ENCODE data around the gene CORIN. TPM values are rescaled to one million over a fixed set of nuclear protein-coding genes. Genes with fewer than 3 reads are reported as not detected.

Gene CORIN
- total and polyA plus RNA-seq, 2 experiments from 2014 or later: not detected

DNA sequence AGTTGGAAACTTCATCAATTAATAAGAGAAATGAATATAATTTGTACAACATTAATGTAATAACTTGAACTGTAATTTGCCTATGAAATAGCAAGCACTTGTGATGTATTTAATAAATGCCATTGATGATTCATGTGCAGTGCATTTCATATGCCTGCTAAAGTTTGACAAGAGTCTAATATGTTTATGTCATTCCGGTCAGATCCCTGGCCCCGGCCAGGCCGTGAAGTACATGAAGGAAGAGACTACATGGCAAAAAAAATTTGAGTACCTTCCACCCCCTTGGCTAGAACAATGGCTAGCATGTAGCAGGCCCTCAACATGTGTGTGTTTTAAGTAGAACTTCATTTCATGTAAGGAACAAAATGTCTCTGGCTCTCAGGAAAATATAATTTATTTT lies 191.5 kb downstream of the CORIN start:
- H4K20me1 ChIP-seq (replicated peaks; ENCODE audit: insufficient read depth): no peaks in the 10 kb centered on the region
- Mint-ChIP-seq H3K36me3 (ENCODE audit: low read depth) (no peaks in the 10 kb centered on the region), H3K27ac (no peak overlapping the region), H3K4me3 (no peak overlapping the region), H3K9me3 (no peaks in the 10 kb centered on the region), H3K4me1 (peaks cover 11% of the 10 kb centered on the region), H3K27me3 (ENCODE audit: insufficient read depth, low read depth, poor library complexity) (no peaks in the 10 kb centered on the region)
- no peak overlapping the region for H3K27ac ChIP-seq (ENCODE audit: low read depth)
- no peak for DNase-seq (ENCODE audit: low spot score)
- H3K4me2 ChIP-seq: no peak overlapping the region
- no peaks in the 10 kb centered on the region for H3K79me2 ChIP-seq (replicated peaks; ENCODE audit: insufficient read depth)
- H3K4me3 ChIP-seq: no peak overlapping the region
- peaks cover 8% of the 10 kb centered on the region for H3K4me1 ChIP-seq (ENCODE audit: insufficient read depth)
- H2AFZ ChIP-seq: no peak overlapping the region
- TF ChIP-seq NANOG (IDR thresholded peaks at IDR 0.05; ENCODE audit: borderline replicate concordance) (no peak), EZH2phosphoT487 (IDR thresholded peaks at IDR 0.05; ENCODE audit: unreplicated experiment) (no peak), ZNF114 (CRISPR knock-in tag; IDR thresholded peaks at IDR 0.05) (no peak), ETS1 (IDR thresholded peaks at IDR 0.05) (no peak), CREB1 (CRISPR knock-in tag; IDR thresholded peaks at IDR 0.05; ENCODE audit: low read depth) (no peak), POLR2AphosphoS5 (IDR thresholded peaks at IDR 0.05; ENCODE audit: low read depth) (no peak), JUNB (IDR thresholded peaks at IDR 0.05; ENCODE audit: unreplicated experiment) (no peak), ZNF331 (CRISPR knock-in tag; IDR thresholded peaks at IDR 0.05; ENCODE audit: low read depth) (no peak), EZH2 (IDR thresholded peaks at IDR 0.05; ENCODE audit: low read depth, unreplicated experiment) (no peak), REST (IDR thresholded peaks at IDR 0.05; ENCODE audit: unreplicated experiment) (no peak), STAT1 (IDR thresholded peaks at IDR 0.05; ENCODE audit: unreplicated experiment) (no peak)
- TF ChIP-seq, protein P1, sequence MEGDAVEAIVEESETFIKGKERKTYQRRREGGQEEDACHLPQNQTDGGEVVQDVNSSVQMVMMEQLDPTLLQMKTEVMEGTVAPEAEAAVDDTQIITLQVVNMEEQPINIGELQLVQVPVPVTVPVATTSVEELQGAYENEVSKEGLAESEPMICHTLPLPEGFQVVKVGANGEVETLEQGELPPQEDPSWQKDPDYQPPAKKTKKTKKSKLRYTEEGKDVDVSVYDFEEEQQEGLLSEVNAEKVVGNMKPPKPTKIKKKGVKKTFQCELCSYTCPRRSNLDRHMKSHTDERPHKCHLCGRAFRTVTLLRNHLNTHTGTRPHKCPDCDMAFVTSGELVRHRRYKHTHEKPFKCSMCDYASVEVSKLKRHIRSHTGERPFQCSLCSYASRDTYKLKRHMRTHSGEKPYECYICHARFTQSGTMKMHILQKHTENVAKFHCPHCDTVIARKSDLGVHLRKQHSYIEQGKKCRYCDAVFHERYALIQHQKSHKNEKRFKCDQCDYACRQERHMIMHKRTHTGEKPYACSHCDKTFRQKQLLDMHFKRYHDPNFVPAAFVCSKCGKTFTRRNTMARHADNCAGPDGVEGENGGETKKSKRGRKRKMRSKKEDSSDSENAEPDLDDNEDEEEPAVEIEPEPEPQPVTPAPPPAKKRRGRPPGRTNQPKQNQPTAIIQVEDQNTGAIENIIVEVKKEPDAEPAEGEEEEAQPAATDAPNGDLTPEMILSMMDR (conservative IDR thresholded peaks at IDR 0.05; ENCODE audit: low read depth in 2 of 2): no peak
- TF ChIP-seq, protein P2, sequence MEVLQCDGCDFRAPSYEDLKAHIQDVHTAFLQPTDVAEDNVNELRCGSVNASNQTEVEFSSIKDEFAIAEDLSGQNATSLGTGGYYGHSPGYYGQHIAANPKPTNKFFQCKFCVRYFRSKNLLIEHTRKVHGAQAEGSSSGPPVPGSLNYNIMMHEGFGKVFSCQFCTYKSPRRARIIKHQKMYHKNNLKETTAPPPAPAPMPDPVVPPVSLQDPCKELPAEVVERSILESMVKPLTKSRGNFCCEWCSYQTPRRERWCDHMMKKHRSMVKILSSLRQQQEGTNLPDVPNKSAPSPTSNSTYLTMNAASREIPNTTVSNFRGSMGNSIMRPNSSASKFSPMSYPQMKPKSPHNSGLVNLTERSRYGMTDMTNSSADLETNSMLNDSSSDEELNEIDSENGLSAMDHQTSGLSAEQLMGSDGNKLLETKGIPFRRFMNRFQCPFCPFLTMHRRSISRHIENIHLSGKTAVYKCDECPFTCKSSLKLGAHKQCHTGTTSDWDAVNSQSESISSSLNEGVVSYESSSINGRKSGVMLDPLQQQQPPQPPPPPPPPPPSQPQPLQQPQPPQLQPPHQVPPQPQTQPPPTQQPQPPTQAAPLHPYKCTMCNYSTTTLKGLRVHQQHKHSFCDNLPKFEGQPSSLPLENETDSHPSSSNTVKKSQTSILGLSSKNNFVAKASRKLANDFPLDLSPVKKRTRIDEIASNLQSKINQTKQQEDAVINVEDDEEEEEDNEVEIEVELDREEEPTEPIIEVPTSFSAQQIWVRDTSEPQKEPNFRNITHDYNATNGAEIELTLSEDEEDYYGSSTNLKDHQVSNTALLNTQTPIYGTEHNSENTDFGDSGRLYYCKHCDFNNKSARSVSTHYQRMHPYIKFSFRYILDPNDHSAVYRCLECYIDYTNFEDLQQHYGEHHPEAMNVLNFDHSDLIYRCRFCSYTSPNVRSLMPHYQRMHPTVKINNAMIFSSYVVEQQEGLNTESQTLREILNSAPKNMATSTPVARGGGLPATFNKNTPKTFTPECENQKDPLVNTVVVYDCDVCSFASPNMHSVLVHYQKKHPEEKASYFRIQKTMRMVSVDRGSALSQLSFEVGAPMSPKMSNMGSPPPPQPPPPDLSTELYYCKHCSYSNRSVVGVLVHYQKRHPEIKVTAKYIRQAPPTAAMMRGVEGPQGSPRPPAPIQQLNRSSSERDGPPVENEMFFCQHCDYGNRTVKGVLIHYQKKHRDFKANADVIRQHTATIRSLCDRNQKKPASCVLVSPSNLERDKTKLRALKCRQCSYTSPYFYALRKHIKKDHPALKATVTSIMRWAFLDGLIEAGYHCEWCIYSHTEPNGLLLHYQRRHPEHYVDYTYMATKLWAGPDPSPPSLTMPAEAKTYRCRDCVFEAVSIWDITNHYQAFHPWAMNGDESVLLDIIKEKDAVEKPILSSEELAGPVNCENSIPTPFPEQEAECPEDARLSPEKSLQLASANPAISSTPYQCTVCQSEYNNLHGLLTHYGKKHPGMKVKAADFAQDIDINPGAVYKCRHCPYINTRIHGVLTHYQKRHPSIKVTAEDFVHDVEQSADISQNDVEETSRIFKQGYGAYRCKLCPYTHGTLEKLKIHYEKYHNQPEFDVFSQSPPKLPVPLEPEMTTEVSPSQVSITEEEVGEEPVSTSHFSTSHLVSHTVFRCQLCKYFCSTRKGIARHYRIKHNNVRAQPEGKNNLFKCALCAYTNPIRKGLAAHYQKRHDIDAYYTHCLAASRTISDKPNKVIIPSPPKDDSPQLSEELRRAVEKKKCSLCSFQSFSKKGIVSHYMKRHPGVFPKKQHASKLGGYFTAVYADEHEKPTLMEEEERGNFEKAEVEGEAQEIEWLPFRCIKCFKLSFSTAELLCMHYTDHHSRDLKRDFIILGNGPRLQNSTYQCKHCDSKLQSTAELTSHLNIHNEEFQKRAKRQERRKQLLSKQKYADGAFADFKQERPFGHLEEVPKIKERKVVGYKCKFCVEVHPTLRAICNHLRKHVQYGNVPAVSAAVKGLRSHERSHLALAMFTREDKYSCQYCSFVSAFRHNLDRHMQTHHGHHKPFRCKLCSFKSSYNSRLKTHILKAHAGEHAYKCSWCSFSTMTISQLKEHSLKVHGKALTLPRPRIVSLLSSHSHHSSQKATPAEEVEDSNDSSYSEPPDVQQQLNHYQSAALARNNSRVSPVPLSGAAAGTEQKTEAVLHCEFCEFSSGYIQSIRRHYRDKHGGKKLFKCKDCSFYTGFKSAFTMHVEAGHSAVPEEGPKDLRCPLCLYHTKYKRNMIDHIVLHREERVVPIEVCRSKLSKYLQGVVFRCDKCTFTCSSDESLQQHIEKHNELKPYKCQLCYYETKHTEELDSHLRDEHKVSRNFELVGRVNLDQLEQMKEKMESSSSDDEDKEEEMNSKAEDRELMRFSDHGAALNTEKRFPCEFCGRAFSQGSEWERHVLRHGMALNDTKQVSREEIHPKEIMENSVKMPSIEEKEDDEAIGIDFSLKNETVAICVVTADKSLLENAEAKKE (CRISPR knock-in tag; IDR thresholded peaks at IDR 0.05): no peak
- no peaks in the 10 kb centered on the region for H3K27me3 ChIP-seq (ENCODE audit: insufficient read depth)
- no peaks in the 10 kb centered on the region for H3F3A ChIP-seq (replicated peaks; ENCODE audit: low read depth)
- no peaks in the 10 kb centered on the region for H3K36me3 ChIP-seq (ENCODE audit: insufficient read depth)
- ATAC-seq: no peak
- H3K9me2 ChIP-seq (ENCODE audit: insufficient read depth): no peaks in the 10 kb centered on the region

Data from GM23338 (cell line).